SK-N-MC (cell line): Measurements from ENCODE around the gene ZC3H12C.

Source experiments
- EZH2 ChIP-seq: fragments of 200-600 bp; sonication (generic); IDR thresholded peaks from one replicate; pipeline ENCODE4 v1.6.1; 2017; ENCODE audit warnings: antibody characterized with exemption
- FOXP2 ChIP-seq: optimal IDR thresholded peaks from 2 replicates; pipeline ENCODE3; 2011; ENCODE audit warnings: mild to moderate bottlenecking, moderate library complexity; ENCODE audit not compliant: insufficient read depth; ENCODE audit errors: extremely low read length, control extremely low read depth
- POLR2AphosphoS5 ChIP-seq: IDR thresholded peaks from 2 replicates; pipeline ENCODE4 v1.6.1; 2012; ENCODE audit warnings: mild to moderate bottlenecking, low read depth, low read length, borderline replicate concordance

GRCh38 chr11:110085255-110085838 lies 7.8 kb upstream of the ZC3H12C start:
- TF ChIP-seq EZH2 = no peak
- TF ChIP-seq FOXP2 = no peak
- TF ChIP-seq POLR2AphosphoS5 = no peak
